Testis (tissue), 2 donors: ENCODE results near the gene WDR4.

Source experiments
- POLR2A ChIP-seq: fragments of 450-650 bp; IDR thresholded peaks from one replicate; pipeline ENCODE4 v1.6.1; 2017; ENCODE audit warnings: antibody characterized with exemption, mild to moderate bottlenecking, moderate library complexity
- TF ChIP-seq, protein P1 (sequence below), 3 experiments: fragments of 450-650 bp in 2 of 3; fragments of 200-600 bp in 1 of 3; sonication (generic) in 1 of 3; IDR thresholded peaks; one replicate each; pipeline ENCODE4 v1.5.1; 2016 to 2019; ENCODE audit warnings: antibody characterized with exemption in 3 of 3, mild to moderate bottlenecking in 2 of 3, moderate library complexity in 1 of 3

DNA sequence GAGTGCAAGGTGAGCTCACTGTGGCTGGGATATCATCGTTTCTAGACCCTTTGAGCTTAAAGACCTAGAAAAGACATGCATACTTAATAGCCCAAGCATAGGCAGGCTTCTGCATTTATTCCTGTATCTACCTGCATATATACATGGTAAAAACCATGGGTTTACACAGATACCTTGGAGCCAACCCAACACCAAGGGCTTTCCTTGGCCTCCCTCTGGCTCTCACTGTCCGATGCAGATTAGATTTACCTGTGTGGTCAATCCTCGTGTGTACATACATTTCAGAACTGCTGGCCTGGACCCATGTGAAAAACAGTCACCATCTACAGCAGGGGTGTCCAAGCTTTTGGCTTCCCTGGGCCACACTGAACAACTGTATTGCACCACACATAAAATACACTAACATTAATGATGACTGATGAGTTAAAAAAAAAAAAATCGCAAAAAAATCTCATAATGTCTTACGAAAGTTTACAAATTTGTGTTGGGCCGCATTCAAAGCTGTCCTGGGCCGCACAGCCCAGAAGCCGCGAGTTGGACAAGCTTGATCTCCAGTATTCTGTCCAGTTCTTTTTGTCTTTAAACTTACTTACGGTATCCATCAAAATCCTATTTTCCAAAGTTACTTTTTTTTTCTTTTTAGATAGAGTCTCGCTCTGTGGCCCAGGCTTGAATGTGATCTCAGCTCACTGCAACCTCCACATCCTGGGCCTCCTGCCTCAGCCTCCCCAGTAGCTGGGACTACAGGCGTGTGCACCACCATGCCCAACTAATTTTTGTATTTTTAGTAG is 43.5 kb downstream of the WDR4 start:
- TF ChIP-seq, protein P1, sequence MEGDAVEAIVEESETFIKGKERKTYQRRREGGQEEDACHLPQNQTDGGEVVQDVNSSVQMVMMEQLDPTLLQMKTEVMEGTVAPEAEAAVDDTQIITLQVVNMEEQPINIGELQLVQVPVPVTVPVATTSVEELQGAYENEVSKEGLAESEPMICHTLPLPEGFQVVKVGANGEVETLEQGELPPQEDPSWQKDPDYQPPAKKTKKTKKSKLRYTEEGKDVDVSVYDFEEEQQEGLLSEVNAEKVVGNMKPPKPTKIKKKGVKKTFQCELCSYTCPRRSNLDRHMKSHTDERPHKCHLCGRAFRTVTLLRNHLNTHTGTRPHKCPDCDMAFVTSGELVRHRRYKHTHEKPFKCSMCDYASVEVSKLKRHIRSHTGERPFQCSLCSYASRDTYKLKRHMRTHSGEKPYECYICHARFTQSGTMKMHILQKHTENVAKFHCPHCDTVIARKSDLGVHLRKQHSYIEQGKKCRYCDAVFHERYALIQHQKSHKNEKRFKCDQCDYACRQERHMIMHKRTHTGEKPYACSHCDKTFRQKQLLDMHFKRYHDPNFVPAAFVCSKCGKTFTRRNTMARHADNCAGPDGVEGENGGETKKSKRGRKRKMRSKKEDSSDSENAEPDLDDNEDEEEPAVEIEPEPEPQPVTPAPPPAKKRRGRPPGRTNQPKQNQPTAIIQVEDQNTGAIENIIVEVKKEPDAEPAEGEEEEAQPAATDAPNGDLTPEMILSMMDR (IDR thresholded peaks at IDR 0.05): no peak
- TF ChIP-seq POLR2A: no peak
